MM.1S (cell line): Measurements from ENCODE around the gene ZBTB26.

Source experiments
- EZH2 ChIP-seq: fragments of 300-600 bp; sonication (generic); optimal IDR thresholded peaks from 2 replicates; pipeline ENCODE3; 2017; ENCODE audit warnings: low read depth, mild to moderate bottlenecking, antibody characterized with exemption, low read length, mixed read lengths
- EZH2phosphoT487 ChIP-seq: fragments of 300-600 bp; sonication (generic); IDR thresholded peaks from 2 replicates; pipeline ENCODE4 v1.6.1; 2018; ENCODE audit warnings: antibody characterized with exemption, low read length
- TF ChIP-seq, protein P1 (sequence below): fragments of 300-600 bp; sonication (generic); IDR thresholded peaks from 2 replicates; pipeline ENCODE4 v1.5.1; 2016; ENCODE audit warnings: antibody characterized with exemption, low read length, mixed read lengths

DNA sequence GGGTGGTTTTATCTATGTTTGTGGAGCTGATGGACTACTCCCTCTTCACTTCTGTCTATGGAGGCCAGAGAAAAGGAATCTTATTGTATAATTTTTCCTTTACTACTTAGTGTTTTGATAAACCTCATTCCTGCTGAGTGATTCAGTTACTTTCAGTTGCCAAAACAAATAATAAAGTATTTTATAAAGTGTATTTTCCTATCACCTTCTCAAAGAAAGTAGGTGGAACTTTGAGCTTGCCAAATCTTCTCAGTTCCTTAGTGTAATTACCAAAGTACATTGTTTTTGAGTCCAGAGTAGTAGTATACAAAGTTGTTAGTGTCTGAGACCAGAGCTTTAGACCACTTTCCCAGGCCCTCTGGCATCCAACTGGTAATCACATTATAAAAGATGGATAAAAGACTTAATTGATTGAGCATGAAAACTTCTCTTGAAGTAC is 23.0 kb upstream of the ZBTB26 start:
- TF ChIP-seq EZH2phosphoT487 (no peak), EZH2 (no peak)
- TF ChIP-seq, protein P1, sequence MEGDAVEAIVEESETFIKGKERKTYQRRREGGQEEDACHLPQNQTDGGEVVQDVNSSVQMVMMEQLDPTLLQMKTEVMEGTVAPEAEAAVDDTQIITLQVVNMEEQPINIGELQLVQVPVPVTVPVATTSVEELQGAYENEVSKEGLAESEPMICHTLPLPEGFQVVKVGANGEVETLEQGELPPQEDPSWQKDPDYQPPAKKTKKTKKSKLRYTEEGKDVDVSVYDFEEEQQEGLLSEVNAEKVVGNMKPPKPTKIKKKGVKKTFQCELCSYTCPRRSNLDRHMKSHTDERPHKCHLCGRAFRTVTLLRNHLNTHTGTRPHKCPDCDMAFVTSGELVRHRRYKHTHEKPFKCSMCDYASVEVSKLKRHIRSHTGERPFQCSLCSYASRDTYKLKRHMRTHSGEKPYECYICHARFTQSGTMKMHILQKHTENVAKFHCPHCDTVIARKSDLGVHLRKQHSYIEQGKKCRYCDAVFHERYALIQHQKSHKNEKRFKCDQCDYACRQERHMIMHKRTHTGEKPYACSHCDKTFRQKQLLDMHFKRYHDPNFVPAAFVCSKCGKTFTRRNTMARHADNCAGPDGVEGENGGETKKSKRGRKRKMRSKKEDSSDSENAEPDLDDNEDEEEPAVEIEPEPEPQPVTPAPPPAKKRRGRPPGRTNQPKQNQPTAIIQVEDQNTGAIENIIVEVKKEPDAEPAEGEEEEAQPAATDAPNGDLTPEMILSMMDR = no peak
